Astrocyte of the spinal cord (primary cell): ENCODE measurements around the gene ZNF678.
"Not testable (repeated sequence)": the region's sequence is repeated elsewhere in the genome, so short reads cannot be mapped to it uniquely, and the experiment has no call there.

Experiments
- DNase-seq: peaks from one replicate; pipeline ENCODE4 v3.0.0; 2011; ENCODE audit warnings: low read depth, low spot score
- H3K4me3 ChIP-seq: 2 replicates; pipeline ENCODE4 v1.5.1; 2011; ENCODE audit warnings: low read depth, mild to moderate bottlenecking, low read length, moderate library complexity
- CTCF ChIP-seq: IDR thresholded peaks from 2 replicates; pipeline ENCODE4 v1.5.1; 2012; ENCODE audit warnings: low read depth, mild to moderate bottlenecking, low read length, inconsistent platforms
- in situ Hi-C: cut with HindIII; loops from 2 replicates; pipeline ENCODE4 v1.10.0; 2017; ENCODE audit warnings: low sequenced_read_pairs

ZNF678 gene

GRCh38 chr1:227709451-227709850, 146.1 kb downstream of the ZNF678 start:
- in situ Hi-C loops = no loop called here
- TF ChIP-seq CTCF = no peak
- H3K4me3 ChIP-seq = no peak overlapping the region
- DNase-seq = no peak

GRCh38 chr1:227710474-227710873, 147.1 kb downstream of the ZNF678 start:
- DNase-seq, in situ Hi-C loops, H3K4me3 ChIP-seq: not testable (repeated sequence)

GRCh38 chr1:227712648-227713047, 149.3 kb downstream of the ZNF678 start:
- no peak for DNase-seq
- in situ Hi-C loops = no loop called here
- TF ChIP-seq CTCF = no peak
- H3K4me3 ChIP-seq = no peak overlapping the region

GRCh38 chr1:227718932-227719331, 155.6 kb downstream of the ZNF678 start:
- no peak overlapping the region for H3K4me3 ChIP-seq
- TF ChIP-seq CTCF = no peak
- no peak for DNase-seq
- in situ Hi-C loops = no loop called here

GRCh38 chr1:227723474-227723873, 160.1 kb downstream of the ZNF678 start:
- no peak for TF ChIP-seq CTCF
- in situ Hi-C loops = no loop called here
- DNase-seq = no peak
- H3K4me3 ChIP-seq = no peak overlapping the region

DNA sequence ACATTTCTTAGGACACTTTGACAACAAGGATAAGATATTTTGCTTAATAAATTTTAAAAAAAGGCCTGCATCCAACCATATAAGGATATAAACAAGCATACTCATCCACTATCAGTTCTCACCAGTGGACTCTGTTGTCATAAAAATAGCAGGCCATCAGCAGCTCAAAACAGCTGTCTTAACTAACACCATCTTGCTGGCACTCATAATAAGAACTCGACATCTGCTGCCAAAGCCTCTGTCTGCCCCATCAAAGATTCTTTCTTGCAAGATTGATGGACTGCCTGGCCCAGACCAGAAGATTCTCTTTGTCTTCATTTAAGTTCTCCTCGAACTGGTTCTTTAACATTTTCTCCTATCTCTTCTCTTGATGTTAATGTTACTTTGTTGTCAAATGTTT, 161.7 kb downstream of the ZNF678 start:
- in situ Hi-C loops = no loop called here
- H3K4me3 ChIP-seq = no peak overlapping the region
- no peak for TF ChIP-seq CTCF
- DNase-seq = no peak

GRCh38 chr1:227726318-227726717, 163.0 kb downstream of the ZNF678 start:
- in situ Hi-C loops = no loop called here
- no peak for TF ChIP-seq CTCF
- H3K4me3 ChIP-seq = no peak overlapping the region
- DNase-seq = no peak
